ENCODE results near the gene SPSB4.

GRCh38 chr3:141125351-141125750 is 74.2 kb downstream of the SPSB4 start:
- TF ChIP-seq ZNF274 (IDR thresholded peaks at IDR 0.05; ENCODE audit: low read length) = no peak
- no peak for TF ChIP-seq ZNF274 (tag by site-specific recombination; IDR thresholded peaks at IDR 0.05; ENCODE audit: borderline replicate concordance)
- no peak for TF ChIP-seq ZNF549 (tag by site-specific recombination; IDR thresholded peaks at IDR 0.05)
- no peak for TF ChIP-seq ZNF555 (tag by site-specific recombination; conservative IDR thresholded peaks at IDR 0.05)
- TF ChIP-seq CTCF (tag by site-specific recombination; IDR thresholded peaks at IDR 0.05) = no peak
- TF ChIP-seq, protein P1, sequence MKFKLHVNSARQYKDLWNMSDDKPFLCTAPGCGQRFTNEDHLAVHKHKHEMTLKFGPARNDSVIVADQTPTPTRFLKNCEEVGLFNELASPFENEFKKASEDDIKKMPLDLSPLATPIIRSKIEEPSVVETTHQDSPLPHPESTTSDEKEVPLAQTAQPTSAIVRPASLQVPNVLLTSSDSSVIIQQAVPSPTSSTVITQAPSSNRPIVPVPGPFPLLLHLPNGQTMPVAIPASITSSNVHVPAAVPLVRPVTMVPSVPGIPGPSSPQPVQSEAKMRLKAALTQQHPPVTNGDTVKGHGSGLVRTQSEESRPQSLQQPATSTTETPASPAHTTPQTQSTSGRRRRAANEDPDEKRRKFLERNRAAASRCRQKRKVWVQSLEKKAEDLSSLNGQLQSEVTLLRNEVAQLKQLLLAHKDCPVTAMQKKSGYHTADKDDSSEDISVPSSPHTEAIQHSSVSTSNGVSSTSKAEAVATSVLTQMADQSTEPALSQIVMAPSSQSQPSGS (tag by site-specific recombination; IDR thresholded peaks at IDR 0.05; ENCODE audit: low read depth) = no peak
- TF ChIP-seq, protein P2, sequence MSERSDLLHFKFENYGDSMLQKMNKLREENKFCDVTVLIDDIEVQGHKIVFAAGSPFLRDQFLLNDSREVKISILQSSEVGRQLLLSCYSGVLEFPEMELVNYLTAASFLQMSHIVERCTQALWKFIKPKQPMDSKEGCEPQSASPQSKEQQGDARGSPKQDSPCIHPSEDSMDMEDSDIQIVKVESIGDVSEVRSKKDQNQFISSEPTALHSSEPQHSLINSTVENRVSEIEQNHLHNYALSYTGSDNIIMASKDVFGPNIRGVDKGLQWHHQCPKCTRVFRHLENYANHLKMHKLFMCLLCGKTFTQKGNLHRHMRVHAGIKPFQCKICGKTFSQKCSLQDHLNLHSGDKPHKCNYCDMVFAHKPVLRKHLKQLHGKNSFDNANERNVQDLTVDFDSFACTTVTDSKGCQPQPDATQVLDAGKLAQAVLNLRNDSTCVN (tag by site-specific recombination; optimal IDR thresholded peaks at IDR 0.05) = no peak
- TF ChIP-seq ZBTB11 (tag by site-specific recombination; conservative IDR thresholded peaks at IDR 0.05; ENCODE audit: low read depth) = no peak
- TF ChIP-seq YY1 (tag by site-specific recombination; IDR thresholded peaks at IDR 0.05) = no peak
- no peak for TF ChIP-seq ZNF10 (tag by site-specific recombination; IDR thresholded peaks at IDR 0.05)
- TF ChIP-seq ZFP3 (tag by site-specific recombination; IDR thresholded peaks at IDR 0.05; ENCODE audit: low read depth) = no peak
- no peak for TF ChIP-seq ZBTB17 (tag by site-specific recombination; IDR thresholded peaks at IDR 0.05)
- no peak for TF ChIP-seq ZFP41 (tag by site-specific recombination; IDR thresholded peaks at IDR 0.05; ENCODE audit: borderline replicate concordance)
